ENCODE data around the gene STARD13.

STARD13 gene

GRCh38 chr13:33072759-33073158 lies 212.8 kb downstream of the STARD13 start:
- DNase-seq = no peak

GRCh38 chr13:33072282-33072681 lies 213.3 kb downstream of the STARD13 start:
- DNase-seq = no peak

- DNase-seq = no peak
Measured at GRCh38 chr13:33070713-33071112, 214.8 kb downstream of the STARD13 start.

- no peak for DNase-seq
Measured at GRCh38 chr13:33069365-33069764, 216.2 kb downstream of the STARD13 start.

GRCh38 chr13:33066329-33066728 lies 219.2 kb downstream of the STARD13 start:
- no peak for DNase-seq

- no peak for DNase-seq
Measured at GRCh38 chr13:33060815-33061214, 224.7 kb downstream of the STARD13 start.

GRCh38 chr13:33058776-33059327 lies 226.7 kb downstream of the STARD13 start:
- no peak for DNase-seq

- no peak for DNase-seq
Measured at GRCh38 chr13:33057019-33057780, 228.4 kb downstream of the STARD13 start.

- DNase-seq = no peak
Measured at GRCh38 chr13:33053397-33054066, 232.0 kb downstream of the STARD13 start.
